ENCODE measurements around the gene TAS2R7.
"Not testable (repeated sequence)": the region's sequence is repeated elsewhere in the genome, so short reads cannot be mapped to it uniquely, and the experiment has no call there.

TAS2R7 gene

DNA sequence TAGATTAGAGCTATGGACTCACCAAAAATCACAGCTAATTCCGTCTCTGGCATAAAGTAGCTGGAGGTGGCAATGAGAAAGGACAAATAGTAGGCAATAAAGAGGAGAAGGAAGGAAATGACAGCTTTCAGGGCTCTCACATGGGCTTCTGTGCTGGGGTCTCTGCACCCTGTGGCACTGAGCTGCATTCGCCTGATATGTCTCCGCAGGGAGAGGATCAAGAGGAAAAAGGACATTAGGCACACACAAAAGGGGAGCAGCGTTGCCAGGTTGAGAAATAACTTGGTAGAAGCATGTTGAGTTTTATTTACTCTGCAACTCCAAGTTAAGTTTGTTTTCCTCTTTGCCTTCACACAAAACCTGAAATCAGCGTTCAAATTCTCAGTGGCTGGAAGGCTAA, 686 bp downstream of the TAS2R7 start:
- TF ChIP-seq, protein P1, sequence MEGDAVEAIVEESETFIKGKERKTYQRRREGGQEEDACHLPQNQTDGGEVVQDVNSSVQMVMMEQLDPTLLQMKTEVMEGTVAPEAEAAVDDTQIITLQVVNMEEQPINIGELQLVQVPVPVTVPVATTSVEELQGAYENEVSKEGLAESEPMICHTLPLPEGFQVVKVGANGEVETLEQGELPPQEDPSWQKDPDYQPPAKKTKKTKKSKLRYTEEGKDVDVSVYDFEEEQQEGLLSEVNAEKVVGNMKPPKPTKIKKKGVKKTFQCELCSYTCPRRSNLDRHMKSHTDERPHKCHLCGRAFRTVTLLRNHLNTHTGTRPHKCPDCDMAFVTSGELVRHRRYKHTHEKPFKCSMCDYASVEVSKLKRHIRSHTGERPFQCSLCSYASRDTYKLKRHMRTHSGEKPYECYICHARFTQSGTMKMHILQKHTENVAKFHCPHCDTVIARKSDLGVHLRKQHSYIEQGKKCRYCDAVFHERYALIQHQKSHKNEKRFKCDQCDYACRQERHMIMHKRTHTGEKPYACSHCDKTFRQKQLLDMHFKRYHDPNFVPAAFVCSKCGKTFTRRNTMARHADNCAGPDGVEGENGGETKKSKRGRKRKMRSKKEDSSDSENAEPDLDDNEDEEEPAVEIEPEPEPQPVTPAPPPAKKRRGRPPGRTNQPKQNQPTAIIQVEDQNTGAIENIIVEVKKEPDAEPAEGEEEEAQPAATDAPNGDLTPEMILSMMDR (IDR thresholded peaks at IDR 0.05; ENCODE audit: extremely low read depth, insufficient read depth, missing control alignments): no peak
- in situ Hi-C loops (cut with MboI; ENCODE audit: low pct_unique_long_range_greater_than_20kb, low sequenced_read_pairs, unreplicated experiment): no loop called here
- no peak for DNase-seq (ENCODE audit: low spot score)

DNA sequence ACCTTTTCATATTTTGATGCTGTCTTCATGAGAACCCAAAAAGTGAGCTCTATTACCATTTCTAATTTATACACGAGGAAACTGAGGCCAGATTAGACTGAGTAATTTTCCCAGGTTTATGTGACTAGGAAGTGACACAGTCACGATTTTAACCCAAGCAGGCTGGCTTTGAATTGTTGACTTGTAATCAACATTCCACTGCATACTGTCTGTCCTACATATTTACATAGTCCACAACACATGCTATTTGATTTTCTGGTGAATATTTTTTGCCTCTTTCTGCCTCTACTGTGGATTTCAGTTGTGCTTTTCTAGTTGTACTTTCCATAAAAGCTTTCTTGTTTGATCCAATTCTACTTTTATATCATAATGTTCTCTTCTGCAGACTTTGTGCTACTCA, 8.2 kb downstream of the TAS2R7 start:
- no peak for DNase-seq (ENCODE audit: low spot score)
- TF ChIP-seq, protein P1 (IDR thresholded peaks at IDR 0.05; ENCODE audit: extremely low read depth, insufficient read depth, missing control alignments): no peak
- in situ Hi-C loops (cut with MboI; ENCODE audit: low pct_unique_long_range_greater_than_20kb, low sequenced_read_pairs, unreplicated experiment): no loop called here

DNA sequence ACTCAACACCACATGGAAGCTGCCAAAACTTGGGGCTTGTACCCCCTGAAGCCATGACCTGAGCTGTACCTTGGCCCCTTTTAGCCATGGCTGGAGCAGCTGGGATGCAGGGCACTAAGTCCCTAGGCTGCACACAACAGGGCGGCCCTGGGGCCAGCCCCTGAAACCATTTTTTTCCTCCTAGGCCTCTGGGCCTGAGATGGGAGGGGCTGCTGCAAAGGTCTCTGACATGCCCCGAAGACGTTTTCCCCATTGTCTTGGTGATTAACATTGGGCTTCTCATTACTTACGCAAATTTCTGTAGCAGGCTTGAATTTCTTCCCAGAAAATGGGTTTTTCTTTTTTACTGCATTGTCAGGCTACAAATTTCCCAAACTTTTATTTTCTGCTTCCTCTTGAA, 10.7 kb downstream of the TAS2R7 start:
- DNase-seq (ENCODE audit: low spot score); in situ Hi-C loops (cut with MboI; ENCODE audit: low pct_unique_long_range_greater_than_20kb, low sequenced_read_pairs, unreplicated experiment): not testable (repeated sequence)

DNA sequence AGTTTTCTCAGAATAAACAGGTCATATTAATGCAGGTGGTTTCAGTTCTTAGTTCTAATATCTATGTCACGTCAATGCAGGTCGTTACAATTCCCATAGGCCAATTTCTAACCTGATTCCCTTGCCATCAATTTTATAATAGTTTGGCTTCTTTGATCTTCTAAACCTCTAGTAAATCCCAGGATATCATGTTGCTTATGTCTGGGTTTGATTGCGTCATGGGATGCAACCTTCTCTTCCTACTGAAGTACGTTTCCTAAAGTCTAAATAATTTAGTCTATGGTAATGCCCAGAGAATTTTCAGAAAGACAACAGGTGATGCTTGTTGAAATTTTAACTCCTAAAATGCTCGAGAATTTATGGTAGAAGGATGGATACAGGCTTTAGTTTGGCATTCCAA, 19.2 kb downstream of the TAS2R7 start:
- in situ Hi-C loops (cut with MboI; ENCODE audit: low pct_unique_long_range_greater_than_20kb, low sequenced_read_pairs, unreplicated experiment): no loop called here

DNA sequence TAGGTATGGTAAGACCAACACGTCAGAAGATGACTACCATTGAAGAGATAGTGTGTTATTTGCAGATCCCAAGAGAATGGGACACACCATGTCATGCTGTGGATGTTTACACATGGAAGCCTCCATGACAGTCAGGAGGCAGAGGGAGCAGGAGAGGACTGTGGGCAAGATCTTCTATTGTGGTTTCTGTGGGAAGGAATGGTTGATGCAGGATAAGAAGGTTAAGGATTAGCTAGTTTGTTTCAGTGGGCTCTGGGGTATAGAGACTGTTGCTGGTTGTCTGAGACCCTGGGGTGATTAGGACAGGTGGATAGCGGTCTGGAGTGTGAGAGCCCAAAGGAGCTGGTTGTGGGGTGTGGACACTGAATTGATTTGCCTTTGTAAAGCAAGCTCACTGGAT, 23.3 kb downstream of the TAS2R7 start:
- DNase-seq (ENCODE audit: low spot score): no peak
- TF ChIP-seq, protein P1 (IDR thresholded peaks at IDR 0.05; ENCODE audit: extremely low read depth, insufficient read depth, missing control alignments): no peak
- in situ Hi-C loops (cut with MboI; ENCODE audit: low pct_unique_long_range_greater_than_20kb, low sequenced_read_pairs, unreplicated experiment): loop anchor here (10.0 kb wide), 1 partner anchor 416 kb away; no protein-coding TSS in a partner anchor

More for the DNA sequence above, 19.2 kb downstream of the TAS2R7 start:
- TF ChIP-seq, protein P1 (IDR thresholded peaks at IDR 0.05; ENCODE audit: extremely low read depth, insufficient read depth, missing control alignments): no peak
- no peak for DNase-seq (ENCODE audit: low spot score)

DNA sequence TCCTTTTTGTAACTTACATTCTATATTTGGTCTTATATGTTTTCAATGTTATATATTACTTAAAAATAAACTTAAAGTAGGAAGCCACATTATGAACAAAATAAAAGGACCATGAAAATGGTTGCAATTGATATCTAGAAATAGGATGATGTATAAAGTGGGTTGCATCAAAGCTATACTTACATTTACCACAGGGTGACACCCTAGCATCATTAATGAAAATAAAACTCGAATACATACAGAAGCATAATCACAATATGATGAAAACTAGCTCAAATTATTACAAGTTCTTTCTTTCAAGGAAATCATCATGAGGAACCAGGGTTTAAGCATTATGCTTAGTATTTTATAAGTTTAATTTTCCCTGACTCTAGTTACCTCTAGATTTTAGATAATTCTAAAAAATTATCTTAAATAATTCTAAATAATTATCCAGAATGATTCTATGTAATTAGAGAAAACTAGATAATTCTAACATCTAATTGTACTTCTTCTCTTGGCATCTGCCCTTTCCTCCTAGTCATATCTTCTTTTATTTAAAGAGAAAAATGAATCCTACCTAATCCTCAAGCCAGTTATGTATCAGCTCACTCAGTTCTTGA, 31.2 kb downstream of the TAS2R7 start:
- DNase-seq (ENCODE audit: low spot score): peak; percentile 23
- TF ChIP-seq, protein P1 (IDR thresholded peaks at IDR 0.05; ENCODE audit: extremely low read depth, insufficient read depth, missing control alignments): peak; percentile 61
- in situ Hi-C loops (cut with MboI; ENCODE audit: low pct_unique_long_range_greater_than_20kb, low sequenced_read_pairs, unreplicated experiment): loop anchor here (10.0 to 25.0 kb wide), 2 partner anchors 424 to 716 kb away; no protein-coding TSS in a partner anchor

DNA sequence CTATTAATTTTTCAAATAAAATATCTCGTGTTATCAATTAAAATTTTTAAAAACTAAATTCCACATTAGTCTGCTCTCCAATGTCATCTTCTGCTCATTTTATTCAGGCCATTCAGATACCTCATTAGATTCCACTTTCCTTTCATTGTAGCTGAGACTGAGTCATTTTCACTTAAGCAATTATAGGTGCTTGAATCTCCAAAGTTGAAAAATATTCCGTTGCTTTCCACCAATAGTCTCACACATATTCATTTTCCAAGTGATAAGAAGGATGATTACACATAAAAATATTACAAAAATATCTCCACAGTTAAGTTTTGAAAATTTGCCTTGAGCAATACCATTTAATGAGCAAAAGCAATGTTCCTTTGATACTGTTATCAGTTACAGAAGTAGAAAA, 42.8 kb downstream of the TAS2R7 start:
- DNase-seq (ENCODE audit: low spot score): no peak
- TF ChIP-seq, protein P1 (IDR thresholded peaks at IDR 0.05; ENCODE audit: extremely low read depth, insufficient read depth, missing control alignments): no peak
- in situ Hi-C loops (cut with MboI; ENCODE audit: low pct_unique_long_range_greater_than_20kb, low sequenced_read_pairs, unreplicated experiment): loop anchor here (10.0 to 25.0 kb wide), 2 partner anchors 525 to 728 kb away; no protein-coding TSS in a partner anchor

Data from GM13977 (cell line).